Measurements from ENCODE around the gene KRT80. TPM values are rescaled to one million over a fixed set of nuclear protein-coding genes. Genes with fewer than 3 reads are reported as not detected.
"Not testable (repeated sequence)": the region's sequence is repeated elsewhere in the genome, so short reads cannot be mapped to it uniquely, and the experiment has no call there.

The KRT80 gene
- total and polyA plus RNA-seq, 2 donors (not counting 3 experiments of a cell fraction or from before 2014, with no cell fraction given) = 13.6 to 23.7 TPM

DNA sequence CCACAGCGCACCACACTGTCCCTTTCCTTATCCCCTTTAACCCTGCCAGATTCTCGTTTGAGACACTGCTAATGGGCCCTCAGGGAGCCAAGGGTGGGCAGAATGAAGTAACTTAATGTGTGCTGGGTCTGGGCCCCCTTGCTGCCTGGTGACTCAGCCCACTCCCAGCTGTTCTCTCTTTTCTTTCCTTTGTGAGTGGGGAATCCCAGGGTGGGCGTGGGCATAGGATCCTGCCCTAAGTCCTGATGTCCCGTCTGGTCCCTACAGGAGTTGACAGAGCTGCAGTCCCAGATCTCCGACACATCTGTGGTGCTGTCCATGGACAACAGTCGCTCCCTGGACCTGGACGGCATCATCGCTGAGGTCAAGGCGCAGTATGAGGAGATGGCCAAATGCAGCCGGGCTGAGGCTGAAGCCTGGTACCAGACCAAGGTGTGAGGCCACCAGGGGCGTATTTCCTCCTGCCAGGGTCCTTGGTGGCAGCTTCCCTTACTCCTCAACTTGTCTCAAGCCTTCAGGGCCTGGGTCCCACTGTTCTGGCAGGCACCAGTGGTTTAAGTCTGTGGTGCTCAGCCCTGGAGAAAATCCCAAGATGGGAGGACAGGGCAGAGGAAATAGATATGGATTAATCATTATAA lies 49.5 kb upstream of the KRT80 start:
- Histone ChIP-seq H2AFZ (ENCODE audit: low read depth, low read length) (no peak overlapping the region), H3K9me3 (replicated peaks; ENCODE audit: control insufficient read depth, insufficient read depth, low read length) (no peaks in the 10 kb centered on the region), H3K79me2 (ENCODE audit: control insufficient read depth, insufficient read depth, low read length) (no peaks in the 10 kb centered on the region), H3K4me3 (replicated peaks in 1 of 3; ENCODE audit: insufficient read depth in 1 of 3, low read depth in 1 of 3, low read length in 3 of 3) (no peak overlapping the region), H4K20me1 (replicated peaks; ENCODE audit: control insufficient read depth, extremely low read depth, insufficient read depth, low read length) (no peaks in the 10 kb centered on the region), H3K9me1 (replicated peaks; ENCODE audit: control insufficient read depth, extremely low read depth, insufficient read depth, low read length) (no peaks in the 10 kb centered on the region), H3K9ac (replicated peaks; ENCODE audit: extremely low read depth, insufficient read depth, low read length) (no peak overlapping the region), H3K4me1 (ENCODE audit: control insufficient read depth, extremely low read depth, insufficient read depth, low read length) (peaks cover 18% of the 10 kb centered on the region), H3K36me3 (ENCODE audit: control insufficient read depth in 2 of 2, extremely low read depth in 1 of 2, insufficient read depth in 2 of 2, low read length in 2 of 2) (peaks cover 0 to 5% of the 10 kb centered on the region in 2 experiments), H3K27ac (ENCODE audit: insufficient read depth, low read depth, low read length) (no peak overlapping the region), H3K27me3 (ENCODE audit: control insufficient read depth in 2 of 2, insufficient read depth in 2 of 2, low read length in 2 of 2) (no peaks in the 10 kb centered on the region), H3K4me2 (ENCODE audit: insufficient read depth, low read length) (no peak overlapping the region)
- POLR2A ChIA-PET = no interaction called here
- CTCF ChIA-PET = interaction anchor here (1.3 kb wide), 1 partner anchor 85 kb away, joined by 3 read pairs; no protein-coding TSS in a partner anchor
- BruUV-seq (replicated peaks) = no TSS peak
- intact Hi-C loops (cut with micrococcal nuclease) = no loop called here
- no peak for FAIRE-seq
- dilution Hi-C loops (cut with MboI; ENCODE audit: extremely low pct_ligation_motif_present, low sequenced_read_pairs) = no loop called here
- DNase-seq (ENCODE audit: low read depth, low spot score) = no peak
- TF ChIP-seq MYC (IDR thresholded peaks at IDR 0.05; ENCODE audit: low read depth, low read length) (no peak), POLR2A (IDR thresholded peaks at IDR 0.05; ENCODE audit: low read depth, low read length) (no peak), JUN (IDR thresholded peaks at IDR 0.05; ENCODE audit: borderline replicate concordance, insufficient read depth, insufficient read length, low read depth) (no peak)
- TF ChIP-seq, protein P1, sequence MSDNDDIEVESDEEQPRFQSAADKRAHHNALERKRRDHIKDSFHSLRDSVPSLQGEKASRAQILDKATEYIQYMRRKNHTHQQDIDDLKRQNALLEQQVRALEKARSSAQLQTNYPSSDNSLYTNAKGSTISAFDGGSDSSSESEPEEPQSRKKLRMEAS (IDR thresholded peaks at IDR 0.05; ENCODE audit: insufficient read depth, insufficient read length) = no peak

DNA sequence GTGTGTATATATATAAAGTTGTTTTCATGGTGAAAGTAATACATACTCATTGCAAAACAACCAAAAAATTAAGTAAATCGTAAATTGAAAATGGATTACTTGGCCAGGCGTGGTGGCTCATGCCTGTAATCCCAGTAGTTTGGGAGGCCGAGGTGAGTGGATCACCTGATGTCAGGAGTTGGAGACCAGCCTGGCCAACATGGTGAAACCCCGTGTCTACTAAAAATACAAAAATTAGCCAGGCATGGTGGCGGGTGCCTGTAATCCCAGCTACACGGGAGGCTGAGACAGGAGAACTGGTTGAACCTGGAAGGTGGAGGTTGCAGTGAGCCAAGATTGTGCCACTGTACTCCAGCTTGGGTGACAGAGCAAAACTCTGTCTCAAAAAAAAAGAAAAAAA lies 48.4 kb upstream of the KRT80 start:
- POLR2A ChIA-PET; H3K79me2 ChIP-seq (ENCODE audit: control insufficient read depth, insufficient read depth, low read length): not testable (repeated sequence)

More for the DNA sequence above, 48.4 kb upstream of the KRT80 start:
- H3K27me3 ChIP-seq (ENCODE audit: control insufficient read depth in 2 of 2, insufficient read depth in 2 of 2, low read length in 2 of 2); H3K4me3 ChIP-seq (replicated peaks in 1 of 3; ENCODE audit: insufficient read depth in 1 of 3, low read depth in 1 of 3, low read length in 3 of 3); DNase-seq (ENCODE audit: low read depth, low spot score); H3K4me2 ChIP-seq (ENCODE audit: insufficient read depth, low read length); H4K20me1 ChIP-seq (replicated peaks; ENCODE audit: control insufficient read depth, extremely low read depth, insufficient read depth, low read length); H3K27ac ChIP-seq (ENCODE audit: insufficient read depth, low read depth, low read length); dilution Hi-C loops (cut with MboI; ENCODE audit: extremely low pct_ligation_motif_present, low sequenced_read_pairs); H3K36me3 ChIP-seq (ENCODE audit: control insufficient read depth in 2 of 2, extremely low read depth in 1 of 2, insufficient read depth in 2 of 2, low read length in 2 of 2); intact Hi-C loops (cut with micrococcal nuclease); H2AFZ ChIP-seq (ENCODE audit: low read depth, low read length); H3K9me1 ChIP-seq (replicated peaks; ENCODE audit: control insufficient read depth, extremely low read depth, insufficient read depth, low read length); H3K9ac ChIP-seq (replicated peaks; ENCODE audit: extremely low read depth, insufficient read depth, low read length); FAIRE-seq; H3K9me3 ChIP-seq (replicated peaks; ENCODE audit: control insufficient read depth, insufficient read depth, low read length); BruUV-seq (replicated peaks): not testable (repeated sequence)
- CTCF ChIA-PET = interaction anchor here (1.2 kb wide), 1 partner anchor 18 kb away, joined by 3 read pairs; no protein-coding TSS in a partner anchor
- H3K4me1 ChIP-seq (ENCODE audit: control insufficient read depth, extremely low read depth, insufficient read depth, low read length) = peaks cover 20% of the 10 kb centered on the region

Data from endothelial cell of umbilical vein (primary cell).